ENCODE results near the gene PTF1A.

The PTF1A gene

GRCh38 chr10:23191764-23192711 is at the start of gene PTF1A:
TSS of gene PTF1A (plus strand) at chr10:23192312. CDS start at chr10:23192531, 219 bp downstream.
- DNase-seq (ENCODE audit: low spot score), result no peak

- DNase-seq (ENCODE audit: low spot score), result peak; percentile 13
Observed at GRCh38 chr10:23146258-23146657, 45.9 kb upstream of the PTF1A start.

- DNase-seq (ENCODE audit: low spot score), result no peak
Observed at GRCh38 chr10:23147035-23147434, 45.1 kb upstream of the PTF1A start.

- DNase-seq (ENCODE audit: low spot score), result no peak
Observed at GRCh38 chr10:23148214-23148613, 43.9 kb upstream of the PTF1A start.

- DNase-seq (ENCODE audit: low spot score), result no peak
Observed at GRCh38 chr10:23150091-23150490, 42.0 kb upstream of the PTF1A start.

GRCh38 chr10:23150610-23151009 is 41.5 kb upstream of the PTF1A start:
- DNase-seq (ENCODE audit: low spot score), result no peak

GRCh38 chr10:23151071-23151470 is 41.0 kb upstream of the PTF1A start:
- DNase-seq (ENCODE audit: low spot score), result no peak

GRCh38 chr10:23155169-23155568 is 36.9 kb upstream of the PTF1A start:
- no peak for DNase-seq (ENCODE audit: low spot score)

GRCh38 chr10:23156447-23157150 is 35.5 kb upstream of the PTF1A start:
- DNase-seq (ENCODE audit: low spot score), result no peak

- DNase-seq (ENCODE audit: low spot score), result no peak
Observed at GRCh38 chr10:23157239-23157681, 34.9 kb upstream of the PTF1A start.

- DNase-seq (ENCODE audit: low spot score), result peak; percentile 53
Observed at GRCh38 chr10:23157691-23158369, 34.3 kb upstream of the PTF1A start.

GRCh38 chr10:23158370-23158769 is 33.7 kb upstream of the PTF1A start:
- DNase-seq (ENCODE audit: low spot score), result peak; percentile 61

GRCh38 chr10:23171232-23171876 is 20.8 kb upstream of the PTF1A start:
- no peak for DNase-seq (ENCODE audit: low spot score)

- no peak for DNase-seq (ENCODE audit: low spot score)
Observed at GRCh38 chr10:23172429-23173213, 19.5 kb upstream of the PTF1A start.

- no peak for DNase-seq (ENCODE audit: low spot score)
Observed at GRCh38 chr10:23173214-23174073, 18.7 kb upstream of the PTF1A start.

- DNase-seq (ENCODE audit: low spot score), result no peak
Observed at GRCh38 chr10:23174074-23174976, 17.8 kb upstream of the PTF1A start.

- DNase-seq (ENCODE audit: low spot score), result no peak
Observed at GRCh38 chr10:23174977-23175512, 17.1 kb upstream of the PTF1A start.

GRCh38 chr10:23186178-23186577 is 5.9 kb upstream of the PTF1A start:
- DNase-seq (ENCODE audit: low spot score), result no peak

GRCh38 chr10:23186697-23187096 is 5.4 kb upstream of the PTF1A start:
- peak; percentile 17 for DNase-seq (ENCODE audit: low spot score)
